Fibroblast of the aortic adventitia (primary cell): ENCODE results near the gene CFAP99. TPM values are rescaled to one million over a fixed set of nuclear protein-coding genes. Genes with fewer than 3 reads are reported as not detected.

Experiments used
- DNase-seq: peaks from one replicate; pipeline ENCODE4 v3.0.0-alpha.2; 2010; ENCODE audit warnings: low read depth
- H3K4me3 ChIP-seq: 2 replicates; pipeline ENCODE4 v1.5.1; 2011; ENCODE audit warnings: low read depth, mild to moderate bottlenecking, control low read depth, low read length, moderate library complexity
- total RNA-seq: library from RNA; depleted of rRNA; stranded (reverse); fragments of >200 nt; gene quantifications from 2 replicates; pipeline ENCODE4 v1.2.3, GENCODE V29; 2012; ENCODE audit warnings: low replicate concordance
- TF ChIP-seq, protein P1 (sequence below): IDR thresholded peaks from 2 replicates; pipeline ENCODE4 v1.5.1; 2011; ENCODE audit warnings: mild to moderate bottlenecking, low read length, control low read depth, inconsistent platforms; ENCODE audit not compliant: insufficient read depth

The CFAP99 gene
- total RNA-seq, 1 donor = not detected

DNA sequence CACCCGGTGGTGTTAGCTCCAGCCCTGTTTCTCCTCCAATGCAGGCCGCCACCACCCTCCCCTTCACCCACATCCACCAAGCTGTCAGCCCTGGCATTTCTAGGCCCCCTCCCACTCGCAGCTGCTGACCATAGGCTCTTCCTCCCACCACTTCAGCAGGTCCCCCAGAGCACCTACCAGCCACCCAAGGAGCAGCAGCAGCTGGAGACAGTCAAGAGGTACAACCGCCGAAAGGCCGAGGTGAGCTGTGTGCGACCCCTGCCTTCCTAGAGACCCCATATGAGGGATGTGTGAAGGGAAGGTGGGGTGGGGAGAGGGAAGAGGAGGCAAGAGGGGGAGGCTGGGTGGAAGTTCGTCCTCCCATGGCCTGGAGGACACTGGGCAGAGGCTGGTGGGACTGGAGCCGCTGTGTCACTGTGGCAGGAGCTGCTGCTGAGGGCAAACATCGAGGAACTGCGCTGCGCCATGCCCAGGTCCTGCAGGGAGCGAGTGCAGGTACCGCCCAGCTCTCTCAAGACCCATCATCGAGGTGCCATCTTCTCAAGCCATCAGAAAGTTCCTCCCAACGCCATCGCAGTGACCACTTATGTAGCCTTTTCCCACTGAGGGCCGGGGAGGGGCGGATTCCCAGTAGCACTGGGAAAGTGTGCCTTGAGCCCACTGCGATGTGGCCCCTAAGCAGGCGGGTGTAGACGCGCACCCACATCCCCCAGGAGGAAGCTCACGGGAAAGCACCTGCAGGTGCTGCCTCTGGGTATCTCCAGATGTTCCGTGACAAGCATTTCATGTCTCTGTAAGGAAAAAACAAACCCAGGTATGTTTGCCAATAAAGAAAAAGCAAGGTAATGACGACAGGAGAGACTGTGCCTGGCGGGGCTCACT, 31.0 kb downstream of the CFAP99 start:
- TF ChIP-seq, protein P1, sequence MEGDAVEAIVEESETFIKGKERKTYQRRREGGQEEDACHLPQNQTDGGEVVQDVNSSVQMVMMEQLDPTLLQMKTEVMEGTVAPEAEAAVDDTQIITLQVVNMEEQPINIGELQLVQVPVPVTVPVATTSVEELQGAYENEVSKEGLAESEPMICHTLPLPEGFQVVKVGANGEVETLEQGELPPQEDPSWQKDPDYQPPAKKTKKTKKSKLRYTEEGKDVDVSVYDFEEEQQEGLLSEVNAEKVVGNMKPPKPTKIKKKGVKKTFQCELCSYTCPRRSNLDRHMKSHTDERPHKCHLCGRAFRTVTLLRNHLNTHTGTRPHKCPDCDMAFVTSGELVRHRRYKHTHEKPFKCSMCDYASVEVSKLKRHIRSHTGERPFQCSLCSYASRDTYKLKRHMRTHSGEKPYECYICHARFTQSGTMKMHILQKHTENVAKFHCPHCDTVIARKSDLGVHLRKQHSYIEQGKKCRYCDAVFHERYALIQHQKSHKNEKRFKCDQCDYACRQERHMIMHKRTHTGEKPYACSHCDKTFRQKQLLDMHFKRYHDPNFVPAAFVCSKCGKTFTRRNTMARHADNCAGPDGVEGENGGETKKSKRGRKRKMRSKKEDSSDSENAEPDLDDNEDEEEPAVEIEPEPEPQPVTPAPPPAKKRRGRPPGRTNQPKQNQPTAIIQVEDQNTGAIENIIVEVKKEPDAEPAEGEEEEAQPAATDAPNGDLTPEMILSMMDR = no peak
- no peak overlapping the region for H3K4me3 ChIP-seq
- DNase-seq = no peak

DNA sequence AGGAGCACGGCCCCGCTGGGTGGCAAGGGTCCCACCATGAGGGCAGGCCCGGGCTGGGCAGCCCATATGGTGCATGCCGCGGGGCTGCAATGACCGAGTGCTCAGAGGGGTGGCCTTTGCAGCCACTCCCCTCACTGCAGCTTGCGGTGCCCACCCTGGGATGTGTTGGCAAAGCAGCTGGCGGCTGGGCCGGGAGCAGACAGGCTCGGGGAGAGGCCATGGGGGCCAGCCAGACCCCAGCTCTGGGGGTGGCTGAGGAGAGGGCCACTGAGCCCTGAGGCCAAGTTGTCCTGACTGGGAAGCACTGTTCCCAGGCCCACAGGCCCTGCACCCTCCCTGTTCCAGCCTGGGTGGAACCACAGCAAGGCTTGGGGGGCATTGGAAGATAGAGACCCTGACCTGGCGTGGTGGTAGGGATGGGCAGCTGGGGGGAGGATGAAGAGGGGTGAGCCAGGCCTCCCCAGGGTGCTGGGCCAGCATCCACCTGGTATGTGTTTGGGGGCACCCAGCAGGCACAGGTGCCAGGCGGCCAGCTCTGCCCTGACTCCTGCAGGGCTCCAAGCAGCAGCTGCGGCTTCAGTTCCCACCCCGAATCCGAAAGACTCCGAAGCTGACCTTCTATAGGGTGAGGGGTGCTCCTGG, 31.8 kb downstream of the CFAP99 start:
- no peak for DNase-seq
- no peak overlapping the region for H3K4me3 ChIP-seq
- TF ChIP-seq, protein P1 = no peak

DNA sequence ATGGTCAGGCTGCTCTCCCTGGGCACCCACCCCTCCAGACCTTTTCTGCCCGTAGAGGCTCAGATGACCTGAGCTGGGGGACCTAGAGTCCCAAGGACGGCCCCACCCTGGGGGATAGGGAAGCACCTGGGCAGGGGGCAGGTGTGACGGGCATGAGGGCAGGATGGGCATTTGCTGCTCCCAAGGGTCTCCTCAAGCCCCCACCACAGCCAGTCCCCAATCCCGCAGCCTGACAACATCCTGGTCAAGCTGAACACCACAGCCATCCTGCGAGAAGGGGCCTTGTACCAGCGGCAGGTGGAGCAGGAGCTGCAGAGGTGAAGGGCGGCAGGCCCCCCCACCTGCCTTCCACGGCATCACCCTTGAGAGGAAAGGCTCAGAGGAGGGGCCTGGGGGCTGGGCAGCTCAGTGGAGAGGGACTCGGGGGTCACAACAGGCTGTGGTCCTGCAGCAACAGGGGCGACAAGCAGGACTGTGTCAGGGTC, 32.3 kb downstream of the CFAP99 start:
- TF ChIP-seq, protein P1 = no peak
- no peak for DNase-seq
- H3K4me3 ChIP-seq = no peak overlapping the region

DNA sequence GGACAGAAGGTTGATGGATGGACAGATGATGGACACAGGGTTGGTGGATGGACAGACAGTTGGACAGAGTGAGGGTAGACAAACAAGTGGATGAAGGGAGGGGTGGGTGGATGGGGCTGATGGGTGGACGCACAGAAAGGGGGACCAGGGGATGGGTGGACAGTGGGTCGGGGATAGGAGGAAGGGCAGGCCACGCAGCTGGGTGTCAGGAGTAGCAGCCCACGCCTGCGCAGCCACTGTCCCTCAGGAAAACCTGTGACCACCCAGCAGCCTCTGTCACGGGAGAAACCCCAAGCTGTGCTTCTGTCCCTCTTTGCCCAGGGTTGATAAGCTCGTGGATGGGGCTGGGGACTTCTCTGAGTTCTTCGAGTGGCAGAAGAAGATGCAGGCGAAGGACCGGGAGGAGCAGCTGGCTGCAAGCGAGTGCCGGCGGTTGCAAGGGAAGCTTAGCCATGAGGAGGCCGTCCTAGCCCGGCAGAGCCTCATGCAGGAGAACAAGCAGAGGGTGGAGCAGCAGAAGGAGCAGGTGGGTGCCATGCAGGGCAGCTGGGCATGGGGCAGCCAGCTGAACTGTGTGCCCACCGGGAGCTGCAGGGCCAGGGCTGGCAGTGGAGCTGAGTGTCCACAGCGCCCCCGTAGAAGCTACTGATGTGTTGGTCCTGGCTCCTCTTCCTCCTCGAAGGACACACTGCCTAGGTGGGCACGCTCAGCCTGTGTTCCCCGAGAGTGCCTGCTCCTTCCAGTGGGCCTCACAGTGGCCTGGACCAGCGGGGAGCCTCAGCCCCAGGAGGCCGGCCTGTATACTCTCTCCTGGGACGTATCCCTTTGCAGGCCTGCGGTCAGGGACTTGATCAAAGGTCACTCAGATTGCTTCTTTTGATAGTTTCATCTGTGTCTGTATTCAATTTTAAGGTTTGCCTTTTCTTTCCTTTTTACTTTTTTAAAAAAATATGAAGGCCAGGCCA, 33.3 kb downstream of the CFAP99 start:
- H3K4me3 ChIP-seq = no peak overlapping the region
- DNase-seq = no peak
- TF ChIP-seq, protein P1 = no peak

DNA sequence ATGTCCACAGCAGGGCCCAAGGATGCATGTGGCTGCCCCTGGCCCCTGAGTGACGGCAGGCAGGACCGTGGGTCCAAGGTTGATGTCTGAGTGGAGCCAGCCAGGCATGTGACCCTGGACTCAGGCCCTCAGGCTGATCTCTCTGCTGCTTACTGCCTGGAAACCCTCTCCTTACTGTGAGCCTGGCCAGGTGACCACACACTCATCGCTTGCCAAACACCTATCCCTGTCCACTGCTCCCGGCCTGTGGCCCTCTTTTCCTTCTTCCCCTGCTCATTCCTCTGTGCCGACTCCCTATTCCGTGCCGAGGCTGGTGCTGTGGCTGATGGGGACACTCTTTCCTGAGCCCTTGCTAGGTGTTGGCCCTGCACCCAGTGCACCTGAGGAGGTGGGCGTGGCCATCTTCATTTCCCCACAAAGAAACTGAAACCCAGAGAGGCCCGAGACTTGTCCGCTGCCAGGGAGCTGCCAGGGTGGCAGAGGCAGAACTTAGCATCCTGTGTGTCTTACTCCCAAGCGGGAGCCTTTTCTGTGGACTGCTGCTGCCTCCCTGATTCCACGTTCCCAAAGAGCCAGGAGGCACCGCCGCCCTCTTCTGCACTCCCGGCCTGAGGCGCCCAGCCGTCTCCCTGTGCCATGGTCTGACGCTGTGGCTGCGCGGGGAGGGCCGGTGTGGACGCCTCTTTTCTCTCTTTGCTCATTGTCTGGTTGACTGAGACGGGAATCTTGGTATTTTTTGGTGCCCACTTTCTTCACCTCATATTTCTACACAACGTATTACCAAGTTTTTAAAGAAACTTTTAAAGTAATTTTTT, 38.9 kb downstream of the CFAP99 start:
- no peak overlapping the region for H3K4me3 ChIP-seq
- DNase-seq = no peak
- TF ChIP-seq, protein P1 = no peak
